Stomach (tissue), 9 donors: Measurements from ENCODE around the gene TBX21. TPM values are rescaled to one million over a fixed set of nuclear protein-coding genes. Genes with fewer than 3 reads are reported as not detected.

Source experiments
- DNase-seq, 2 donors: peaks; one replicate each; pipeline versions ENCODE4 v3.0.0 to v3.0.0-alpha.2; 2013 to 2019
- H3K27ac ChIP-seq, 5 donors: fragments of 200-600 bp in 4 of 5; sonication (generic) in 4 of 5; one replicate each; pipeline ENCODE4 v1.5.1; 2013 to 2019; ENCODE audit warnings: mild to moderate bottlenecking in 1 of 5, moderate library complexity in 1 of 5
- H3K27me3 ChIP-seq, 3 donors: fragments of 200-600 bp; sonication (generic); one replicate each; pipeline ENCODE4 v1.5.1; 2017 to 2019; ENCODE audit warnings: mixed run types in 1 of 3
- H3K36me3 ChIP-seq, 4 donors: fragments of 200-600 bp; sonication (generic); 1 replicate in 3 of 4; 2 replicates in 1 of 4; pipeline ENCODE4 v1.5.1; 2016 to 2019
- H3K4me1 ChIP-seq, 4 donors: fragments of 200-600 bp; sonication (generic); one replicate each; pipeline ENCODE4 v1.5.1; 2016 to 2019
- H3K4me3 ChIP-seq, 4 donors: fragments of 200-600 bp; sonication (generic) in 3 of 4; one replicate each; pipeline ENCODE4 v1.5.1; 2016 to 2019; ENCODE audit warnings: mild to moderate bottlenecking in 1 of 4
- H3K9me3 ChIP-seq, 4 donors: fragments of 200-600 bp; sonication (generic); one replicate each; pipeline ENCODE4 v1.5.1; 2016 to 2019
- EP300 ChIP-seq: sonication (generic); formaldehyde crosslinking; IDR thresholded peaks from one replicate; pipeline ENCODE4 v1.6.1; 2017; ENCODE audit warnings: antibody characterized with exemption
- POLR2A ChIP-seq, 4 donors: fragments of 450-650 bp; IDR thresholded peaks; one replicate each; pipeline ENCODE4 v1.6.1; 2016; ENCODE audit warnings: antibody characterized with exemption in 4 of 4, control low read depth in 2 of 4, mild to moderate bottlenecking in 1 of 4, moderate library complexity in 1 of 4
- POLR2AphosphoS5 ChIP-seq, 3 donors: sonication (generic); formaldehyde crosslinking; IDR thresholded peaks; one replicate each; pipeline ENCODE4 v1.6.1; 2016; ENCODE audit warnings: antibody characterized with exemption in 3 of 3
- WGBS, 5 donors: extraction: QIAGEN DNeasy Blood & Tissue Kit in 3 of 5; methylation state at CpG; one replicate each; pipeline versions ENCODE4 v1.1.5 to v1.1.7; 2013 to 2018; 5-methylcytosine and 5-hydroxymethylcytosine counted together
- intact Hi-C: fragments of 100-400 bp; cut with DNase I; formaldehyde crosslinking; loops from one replicate; pipeline ENCODE4 v1.15.1; 2023; ENCODE audit warnings: low total_unique reads
- polyA plus RNA-seq, 3 donors: library from polyadenylated mRNA; stranded (reverse); fragments of 200-250 nt; gene quantifications; one replicate each; pipeline ENCODE4 v1.2.3, GENCODE V29; 2013
- total RNA-seq, 5 donors: library from RNA; depleted of rRNA; stranded (reverse); fragments of >200 nt; gene quantifications; one replicate each; pipeline versions ENCODE4 v1.1.0 to v1.2.3, GENCODE V29; 2014 to 2016
- TF ChIP-seq, protein P1 (sequence below), 7 experiments: fragments of 450-650 bp in 4 of 7; fragments of 200-600 bp in 3 of 7; sonication (generic) in 3 of 7; IDR thresholded peaks; one replicate each; pipeline ENCODE4 v1.5.1; 2016 to 2019; ENCODE audit warnings: antibody characterized with exemption in 7 of 7, control low read depth in 2 of 7, mild to moderate bottlenecking in 1 of 7
- donor health status: healthy with polysubstance abuse.
- donor health status: Bipolar disorder and iron deficiency.
- donor health status: healthy.

The TBX21 gene
- total and polyA plus RNA-seq, 8 donors: 0.10 to 0.92 (median 0.31) TPM; not detected in 3

- DNase-seq: no peak
- intact Hi-C loops: no loop called here
- no peaks in the 10 kb centered on the region for H3K9me3 ChIP-seq
- peaks cover 5 to 25% (median 15%) of the 10 kb centered on the region in 4 donors for H3K4me1 ChIP-seq
- H3K27me3 ChIP-seq: peaks cover 14 to 86% (median 38%) of the 10 kb centered on the region in 3 donors
- no peak overlapping the region for H3K4me3 ChIP-seq
- H3K36me3 ChIP-seq: no peaks in the 10 kb centered on the region
- WGBS, 5 donors: 48 to 66% (median 64%) methylated on average over 5 to 9 of the region's 9 CpGs
- TF ChIP-seq, protein P1, sequence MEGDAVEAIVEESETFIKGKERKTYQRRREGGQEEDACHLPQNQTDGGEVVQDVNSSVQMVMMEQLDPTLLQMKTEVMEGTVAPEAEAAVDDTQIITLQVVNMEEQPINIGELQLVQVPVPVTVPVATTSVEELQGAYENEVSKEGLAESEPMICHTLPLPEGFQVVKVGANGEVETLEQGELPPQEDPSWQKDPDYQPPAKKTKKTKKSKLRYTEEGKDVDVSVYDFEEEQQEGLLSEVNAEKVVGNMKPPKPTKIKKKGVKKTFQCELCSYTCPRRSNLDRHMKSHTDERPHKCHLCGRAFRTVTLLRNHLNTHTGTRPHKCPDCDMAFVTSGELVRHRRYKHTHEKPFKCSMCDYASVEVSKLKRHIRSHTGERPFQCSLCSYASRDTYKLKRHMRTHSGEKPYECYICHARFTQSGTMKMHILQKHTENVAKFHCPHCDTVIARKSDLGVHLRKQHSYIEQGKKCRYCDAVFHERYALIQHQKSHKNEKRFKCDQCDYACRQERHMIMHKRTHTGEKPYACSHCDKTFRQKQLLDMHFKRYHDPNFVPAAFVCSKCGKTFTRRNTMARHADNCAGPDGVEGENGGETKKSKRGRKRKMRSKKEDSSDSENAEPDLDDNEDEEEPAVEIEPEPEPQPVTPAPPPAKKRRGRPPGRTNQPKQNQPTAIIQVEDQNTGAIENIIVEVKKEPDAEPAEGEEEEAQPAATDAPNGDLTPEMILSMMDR (IDR thresholded peaks at IDR 0.05): no peak
- no peak for TF ChIP-seq EP300
- TF ChIP-seq POLR2AphosphoS5 (IDR thresholded peaks at IDR 0.05): no peak
- no peak for TF ChIP-seq POLR2A (IDR thresholded peaks at IDR 0.05)
- H3K27ac ChIP-seq: no peak overlapping the region
Measured at GRCh38 chr17:47719411-47720152, 13.5 kb upstream of the TBX21 start.

DNA sequence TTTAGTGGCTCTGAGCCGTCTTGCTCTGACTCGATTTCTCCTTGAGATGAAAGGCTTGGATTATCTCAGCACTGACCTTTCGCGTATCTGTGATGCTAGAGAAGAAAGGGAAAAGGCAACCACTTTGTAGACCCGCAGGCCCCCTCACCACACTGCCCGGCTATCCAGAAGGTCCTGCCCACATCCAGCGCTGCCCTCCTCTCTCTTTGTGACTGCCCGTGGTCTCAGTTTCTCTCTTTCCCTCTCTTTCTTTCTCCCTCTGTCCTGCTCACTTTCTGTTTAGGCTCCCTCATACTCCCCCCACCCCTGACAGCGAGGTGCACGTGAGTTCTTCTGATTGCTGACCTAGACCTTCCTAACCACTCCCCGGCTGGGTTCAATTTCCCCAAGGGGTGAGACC, 12.8 kb upstream of the TBX21 start:
- DNase-seq: no peak
- no peaks in the 10 kb centered on the region for H3K9me3 ChIP-seq
- TF ChIP-seq, protein P1 (IDR thresholded peaks at IDR 0.05): no peak
- TF ChIP-seq EP300 (no peak), POLR2A (IDR thresholded peaks at IDR 0.05) (no peak)
- H3K27me3 ChIP-seq: peaks cover 14 to 86% (median 39%) of the 10 kb centered on the region in 3 donors
- H3K27ac ChIP-seq: no peak overlapping the region
- 47 to 53% (median 49%) methylated on average over 11 of the region's 11 CpGs for WGBS, 5 donors
- H3K4me1 ChIP-seq: peaks cover 5 to 25% (median 15%) of the 10 kb centered on the region in 4 donors
- intact Hi-C loops: no loop called here
- H3K4me3 ChIP-seq: no peak overlapping the region
- H3K36me3 ChIP-seq: no peaks in the 10 kb centered on the region

DNA sequence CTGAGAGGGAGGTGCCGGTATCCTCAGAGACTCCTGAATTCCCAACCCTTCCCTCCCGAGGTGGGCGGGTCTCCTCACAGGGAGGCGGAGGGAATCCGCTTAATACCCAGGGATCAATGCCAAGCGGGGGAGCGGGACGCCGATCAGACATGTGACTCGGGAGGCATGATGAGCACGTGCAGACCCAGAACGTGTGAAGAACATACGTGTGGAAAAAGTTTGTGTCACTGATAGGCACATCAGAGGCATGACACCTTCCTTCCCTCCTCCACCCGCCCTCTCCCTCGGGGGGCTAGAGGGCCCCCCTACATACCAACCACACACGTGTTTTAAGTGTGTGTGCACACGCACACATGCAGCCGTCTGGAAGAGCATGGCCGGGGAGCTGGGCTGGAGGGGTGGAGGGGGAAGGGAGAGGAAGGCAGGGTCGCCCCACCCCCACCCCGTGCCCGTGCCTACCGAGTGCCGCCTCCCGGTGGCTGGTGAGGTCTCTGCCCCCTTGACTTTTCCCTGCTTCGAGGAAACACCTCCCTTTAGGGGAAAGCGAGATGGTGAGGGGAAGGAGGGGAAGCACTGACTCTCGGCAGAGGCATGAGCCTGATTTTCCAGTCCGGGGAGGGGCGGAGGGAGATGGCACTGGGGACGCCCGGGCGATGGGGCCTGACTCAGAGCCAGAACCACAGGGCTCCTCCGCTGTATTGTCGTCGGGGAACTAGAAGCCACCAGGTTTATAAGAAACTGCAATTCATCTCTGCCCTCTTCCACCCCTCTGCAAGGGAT, 12.1 kb upstream of the TBX21 start:
- DNase-seq: no peak
- H3K4me1 ChIP-seq: peaks cover 5 to 25% (median 15%) of the 10 kb centered on the region in 4 donors
- no peaks in the 10 kb centered on the region for H3K9me3 ChIP-seq
- intact Hi-C loops: no loop called here
- H3K27ac ChIP-seq: no peak overlapping the region
- no peak for TF ChIP-seq EP300
- TF ChIP-seq POLR2AphosphoS5 (IDR thresholded peaks at IDR 0.05): no peak
- TF ChIP-seq, protein P1 (IDR thresholded peaks at IDR 0.05): no peak
- TF ChIP-seq POLR2A (IDR thresholded peaks at IDR 0.05): no peak
- peaks cover 14 to 93% (median 44%) of the 10 kb centered on the region in 3 donors for H3K27me3 ChIP-seq
- no peaks in the 10 kb centered on the region for H3K36me3 ChIP-seq
- no peak overlapping the region for H3K4me3 ChIP-seq
- WGBS, 5 donors: 7 to 12% (median 9%) methylated on average over 33 to 36 of the region's 36 CpGs

DNA sequence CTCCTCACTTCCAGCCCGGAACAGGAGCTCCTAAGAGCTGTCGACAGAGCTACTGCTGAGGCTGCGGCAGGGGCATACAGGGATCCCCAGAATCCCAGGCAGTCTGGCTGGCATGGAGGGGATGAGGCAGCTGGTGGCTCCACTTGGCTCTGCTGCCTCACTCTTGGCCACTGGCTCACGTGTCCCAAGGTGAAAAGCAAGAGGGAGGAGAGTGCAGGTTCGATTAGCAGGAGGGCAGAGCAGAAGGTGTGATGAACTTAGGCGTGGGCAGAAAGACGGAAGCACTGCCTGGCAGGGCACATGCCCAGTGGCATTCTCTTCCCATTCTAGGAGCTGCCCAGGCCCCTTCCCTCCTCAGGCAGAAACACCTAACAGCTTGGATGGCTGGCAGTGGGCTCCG, 11.3 kb upstream of the TBX21 start:
- intact Hi-C loops: no loop called here
- Histone ChIP-seq H3K4me1 (peaks cover 5 to 25% (median 15%) of the 10 kb centered on the region in 4 donors), H3K4me3 (no peak overlapping the region), H3K27ac (no peak overlapping the region), H3K27me3 (peaks cover 14 to 98% (median 44%) of the 10 kb centered on the region in 3 donors), H3K36me3 (no peaks in the 10 kb centered on the region), H3K9me3 (no peaks in the 10 kb centered on the region)
- no peak for DNase-seq
- WGBS, 5 donors: 30 to 48% (median 39%) methylated on average over 8 of the region's 8 CpGs
- TF ChIP-seq, protein P1 (IDR thresholded peaks at IDR 0.05): no peak
- TF ChIP-seq POLR2AphosphoS5 (IDR thresholded peaks at IDR 0.05): no peak
- TF ChIP-seq POLR2A (IDR thresholded peaks at IDR 0.05): no peak
- no peak for TF ChIP-seq EP300
